ENCODE data around the gene FGF5.

- TF ChIP-seq POLR2AphosphoS5 (IDR thresholded peaks at IDR 0.05; ENCODE audit: insufficient read depth in 1 of 2, low read depth in 1 of 2) (no peak), CTCF (IDR thresholded peaks at IDR 0.05) (no peak)
These were observed 45.3 kb upstream of the FGF5 start for GRCh38 chr4:80221161-80221560.
